ENCODE results near the gene MARCKS. TPM values are rescaled to one million over a fixed set of nuclear protein-coding genes. Genes with fewer than 3 reads are reported as not detected.
A peak's percentile ranks its signal among the peaks of the same experiment; 100 is the strongest.

The MARCKS gene
- total RNA-seq, 2 donors from 2014 or later, result 0.17 to 0.40 TPM

DNA sequence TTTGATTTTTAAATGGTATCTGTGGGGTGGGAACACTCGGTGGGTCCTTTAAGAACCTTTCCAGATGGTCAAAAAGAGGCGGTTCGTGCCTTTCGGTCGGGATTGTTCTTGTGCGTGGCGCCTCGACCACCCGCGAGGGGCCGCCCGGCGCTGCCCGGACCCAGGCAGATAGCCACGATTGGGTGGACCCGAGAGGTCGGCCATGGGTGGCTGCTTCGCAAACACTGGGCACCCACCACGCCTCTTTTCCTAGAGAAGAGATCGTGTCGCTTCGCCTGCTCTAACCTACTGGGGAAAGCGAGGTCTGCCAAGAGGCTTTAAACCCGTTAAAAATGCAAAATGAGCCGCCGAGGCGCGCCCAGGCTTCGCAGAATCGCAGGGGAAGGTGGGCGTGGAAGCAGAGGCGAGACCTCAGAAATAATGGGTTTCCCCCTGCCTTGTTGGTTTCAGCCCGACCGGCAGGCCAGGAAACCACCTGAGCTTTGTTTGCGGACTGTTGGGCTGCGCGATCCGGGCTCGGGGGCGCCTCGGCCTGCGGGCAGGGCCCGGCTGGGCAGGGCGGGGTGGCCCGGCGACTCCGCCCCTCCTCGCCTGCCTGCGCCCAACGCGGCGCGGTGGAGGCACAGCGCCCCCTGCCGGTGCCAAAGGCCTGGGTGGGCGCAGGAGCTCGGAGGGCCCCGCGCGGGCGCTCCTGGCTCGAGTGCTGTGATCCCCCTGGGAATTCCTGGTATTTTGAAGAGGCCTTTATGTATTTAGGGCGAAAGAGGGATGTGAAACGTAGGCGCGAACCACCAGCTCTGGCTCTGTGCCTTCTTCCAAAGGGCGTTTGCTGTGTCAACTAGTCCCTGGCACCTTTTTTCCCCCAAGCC, 1.6 kb downstream of the MARCKS start:
- Mint-ChIP-seq H3K27me3 (peaks cover 21% of the 10 kb centered on the region), H3K27ac (peak overlapping the region; percentile 26), H3K4me3 (no peak overlapping the region), H3K36me3 (ENCODE audit: low read depth) (peaks cover 9% of the 10 kb centered on the region), H3K4me1 (peaks cover 12% of the 10 kb centered on the region), H3K9me3 (no peaks in the 10 kb centered on the region)
- peak; percentile 98 for ATAC-seq (replicated peaks)

- Mint-ChIP-seq H3K9me3 (no peaks in the 10 kb centered on the region), H3K4me1 (peaks cover 12% of the 10 kb centered on the region), H3K27me3 (peaks cover 20% of the 10 kb centered on the region), H3K4me3 (no peak overlapping the region), H3K27ac (no peak overlapping the region), H3K36me3 (ENCODE audit: low read depth) (peaks cover 9% of the 10 kb centered on the region)
- ATAC-seq (replicated peaks), result no peak
Measured at GRCh38 chr6:113859349-113860180, 2.4 kb downstream of the MARCKS start.

GRCh38 chr6:113860181-113860955, 3.2 kb downstream of the MARCKS start:
- no peak for ATAC-seq (replicated peaks)
- Mint-ChIP-seq H3K36me3 (ENCODE audit: low read depth) (peaks cover 9% of the 10 kb centered on the region), H3K4me3 (peak overlapping the region; percentile 57)

GRCh38 chr6:113862112-113862511, 5.0 kb downstream of the MARCKS start:
- no peak for ATAC-seq (replicated peaks)
- Mint-ChIP-seq H3K4me1 (peaks cover 8% of the 10 kb centered on the region), H3K4me3 (no peak overlapping the region), H3K9me3 (no peaks in the 10 kb centered on the region), H3K36me3 (ENCODE audit: low read depth) (peaks cover 9% of the 10 kb centered on the region), H3K27ac (no peak overlapping the region), H3K27me3 (peaks cover 30% of the 10 kb centered on the region)

More at GRCh38 chr6:113860181-113860955, 3.2 kb downstream of the MARCKS start:
- Mint-ChIP-seq H3K4me1 (peaks cover 12% of the 10 kb centered on the region), H3K27ac (no peak overlapping the region), H3K9me3 (no peaks in the 10 kb centered on the region), H3K27me3 (peaks cover 21% of the 10 kb centered on the region)

DNA sequence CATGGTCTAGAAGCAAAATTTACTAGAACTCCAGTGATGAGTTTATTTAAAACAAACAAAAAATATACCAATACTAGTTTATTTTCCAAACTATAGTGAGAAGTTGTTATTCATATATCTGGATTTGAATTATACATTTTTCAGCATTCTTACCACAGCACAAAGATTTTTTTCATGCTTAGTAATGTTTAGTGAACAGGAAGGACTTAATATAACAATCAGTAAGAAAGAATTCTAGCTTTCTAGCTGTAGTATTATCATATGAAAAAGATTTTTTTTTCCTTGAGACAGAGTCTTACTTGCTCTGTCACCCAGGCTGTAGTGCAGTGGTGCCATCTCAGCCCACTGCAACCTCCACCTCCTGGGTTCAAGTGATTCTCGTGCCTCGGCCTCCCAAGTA, 13.8 kb downstream of the MARCKS start:
- ATAC-seq (replicated peaks), result no peak
- H3K4me3 Mint-ChIP-seq, result no peak overlapping the region
- no peak overlapping the region for H3K27ac Mint-ChIP-seq
- no peaks in the 10 kb centered on the region for H3K4me1 Mint-ChIP-seq
- H3K9me3 Mint-ChIP-seq, result no peaks in the 10 kb centered on the region
- no peaks in the 10 kb centered on the region for H3K36me3 Mint-ChIP-seq (ENCODE audit: low read depth)
- H3K27me3 Mint-ChIP-seq, result peaks cover 38% of the 10 kb centered on the region

DNA sequence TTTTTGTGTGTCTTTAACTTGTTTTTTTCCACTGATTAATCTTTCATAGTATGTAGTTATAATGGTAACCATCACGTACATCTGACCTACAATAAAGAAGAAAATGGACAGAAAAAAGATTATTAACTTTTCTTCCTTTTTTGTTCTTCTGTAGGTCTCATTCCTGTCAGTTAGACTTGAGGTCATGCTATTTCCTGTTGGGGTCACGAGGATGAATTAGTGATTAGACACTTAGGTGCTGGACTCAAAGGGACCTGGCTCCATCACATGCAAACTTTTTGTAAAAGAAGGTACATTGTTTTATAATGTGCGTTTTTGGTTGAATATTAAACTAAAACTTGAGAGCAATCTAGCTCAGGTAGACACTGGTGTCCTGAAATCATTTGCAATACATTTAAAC, 14.8 kb downstream of the MARCKS start:
- Mint-ChIP-seq H3K4me1 (no peaks in the 10 kb centered on the region), H3K36me3 (ENCODE audit: low read depth) (no peaks in the 10 kb centered on the region), H3K4me3 (no peak overlapping the region), H3K27ac (no peak overlapping the region), H3K27me3 (peaks cover 32% of the 10 kb centered on the region), H3K9me3 (no peaks in the 10 kb centered on the region)
- no peak for ATAC-seq (replicated peaks)

- Mint-ChIP-seq H3K36me3 (ENCODE audit: low read depth) (no peaks in the 10 kb centered on the region), H3K27me3 (peaks cover 30% of the 10 kb centered on the region), H3K4me3 (no peak overlapping the region), H3K27ac (no peak overlapping the region), H3K9me3 (no peaks in the 10 kb centered on the region), H3K4me1 (no peaks in the 10 kb centered on the region)
- ATAC-seq (replicated peaks), result no peak
Measured at GRCh38 chr6:113873043-113873667, 16.0 kb downstream of the MARCKS start.

- Mint-ChIP-seq H3K9me3 (no peaks in the 10 kb centered on the region), H3K4me1 (no peaks in the 10 kb centered on the region), H3K4me3 (no peak overlapping the region), H3K27me3 (peaks cover 22% of the 10 kb centered on the region), H3K36me3 (ENCODE audit: low read depth) (no peaks in the 10 kb centered on the region), H3K27ac (no peak overlapping the region)
- ATAC-seq (replicated peaks), result no peak
Measured at GRCh38 chr6:113875470-113875869, 18.3 kb downstream of the MARCKS start.

DNA sequence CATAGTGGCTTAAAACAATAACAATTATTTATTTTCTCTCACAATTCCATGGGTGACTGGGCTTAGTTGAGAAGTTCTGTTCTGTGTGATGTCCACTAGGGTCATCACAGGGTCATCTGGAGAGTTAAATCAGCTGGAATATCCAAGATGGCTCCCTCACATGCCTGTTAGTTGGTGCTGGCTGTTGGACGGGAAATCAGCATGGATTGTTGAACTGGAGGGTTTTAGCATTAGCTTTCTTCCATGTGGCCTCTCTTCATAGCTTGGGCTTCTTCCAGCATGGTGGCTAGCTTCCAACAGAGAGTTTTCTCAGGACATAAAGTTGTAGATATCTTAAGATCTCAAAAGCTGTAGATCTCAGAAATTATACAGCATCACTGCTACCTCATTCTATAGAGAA, 19.6 kb downstream of the MARCKS start:
- no peaks in the 10 kb centered on the region for H3K4me1 Mint-ChIP-seq
- H3K9me3 Mint-ChIP-seq, result no peaks in the 10 kb centered on the region
- H3K4me3 Mint-ChIP-seq, result no peak overlapping the region
- H3K36me3 Mint-ChIP-seq (ENCODE audit: low read depth), result no peaks in the 10 kb centered on the region
- H3K27me3 Mint-ChIP-seq, result peaks cover 24% of the 10 kb centered on the region
- no peak overlapping the region for H3K27ac Mint-ChIP-seq
- ATAC-seq (replicated peaks), result no peak

DNA sequence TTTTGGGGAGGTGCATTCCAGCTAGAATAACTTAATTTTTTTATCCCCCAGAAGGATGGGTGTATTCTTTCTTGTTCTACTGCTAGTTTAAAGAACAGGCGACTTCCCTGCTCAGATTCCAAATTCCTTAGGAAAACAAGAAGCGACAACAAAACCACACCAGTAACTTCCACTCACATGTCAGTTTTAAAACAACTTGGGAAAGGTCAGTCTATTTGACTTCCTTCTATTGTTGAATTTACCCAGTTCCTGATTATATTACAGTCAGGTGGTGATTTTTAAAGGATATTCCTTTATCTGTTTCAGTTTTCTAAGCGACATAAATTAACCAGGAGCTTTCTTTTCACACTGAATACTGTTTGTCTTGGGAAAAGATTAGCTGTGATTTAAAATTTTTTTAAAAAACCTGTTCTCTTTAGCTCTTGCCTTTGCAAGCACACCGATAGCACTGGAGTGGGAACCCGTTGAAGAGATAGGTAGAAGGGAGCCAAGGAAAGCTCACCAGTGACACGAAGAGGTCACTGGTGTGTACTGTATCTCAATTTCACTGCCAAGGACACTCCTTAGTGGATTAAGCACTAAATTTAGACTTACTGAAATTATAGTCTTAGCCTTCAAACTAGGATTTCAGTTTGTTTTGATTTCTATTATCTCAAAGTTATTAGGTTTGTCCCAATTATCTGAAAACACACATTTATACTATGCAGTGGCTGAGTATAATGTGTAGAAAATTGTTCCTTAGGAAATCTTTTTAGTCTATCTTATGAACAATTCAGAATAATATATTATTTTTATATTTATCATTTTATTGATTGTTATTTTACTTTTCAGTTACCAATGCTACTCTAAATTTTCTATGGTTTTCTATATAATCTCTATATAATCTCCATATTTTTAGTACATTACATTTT, 22.3 kb downstream of the MARCKS start:
- Mint-ChIP-seq H3K9me3 (no peaks in the 10 kb centered on the region), H3K36me3 (ENCODE audit: low read depth) (no peaks in the 10 kb centered on the region), H3K27ac (no peak overlapping the region), H3K27me3 (peaks cover 26% of the 10 kb centered on the region), H3K4me3 (no peak overlapping the region), H3K4me1 (no peaks in the 10 kb centered on the region)
- ATAC-seq (replicated peaks), result peak; percentile 47

DNA sequence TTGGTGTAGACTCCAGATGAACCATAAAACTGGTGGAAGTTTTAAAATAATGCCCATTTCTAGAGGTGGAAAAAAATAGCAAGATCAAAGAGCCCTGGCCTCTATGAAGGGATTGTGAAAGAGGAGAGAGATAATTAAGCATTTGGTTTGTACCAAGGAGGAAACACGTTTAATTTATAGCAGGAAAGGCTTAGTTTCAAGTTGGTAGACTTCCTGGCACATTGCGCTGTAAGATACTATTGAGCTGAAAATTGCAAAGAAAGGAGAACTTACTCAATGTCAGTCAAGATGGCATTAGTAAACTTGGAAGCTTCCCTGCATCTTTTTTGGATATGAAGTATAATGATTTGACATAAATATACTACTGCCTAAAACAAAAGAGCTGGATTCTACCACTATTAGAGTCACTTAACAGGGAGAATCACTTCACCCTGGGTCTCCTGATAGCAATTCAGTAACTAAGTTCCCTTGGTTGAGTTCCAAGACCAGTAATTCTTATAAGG, 24.4 kb downstream of the MARCKS start:
- H3K4me1 Mint-ChIP-seq, result no peaks in the 10 kb centered on the region
- ATAC-seq (replicated peaks), result no peak

GRCh38 chr6:113882336-113883022, 25.3 kb downstream of the MARCKS start:
- ATAC-seq (replicated peaks), result no peak

More for the DNA sequence above, 24.4 kb downstream of the MARCKS start:
- Mint-ChIP-seq H3K36me3 (ENCODE audit: low read depth) (no peaks in the 10 kb centered on the region), H3K4me3 (no peak overlapping the region), H3K27me3 (peaks cover 26% of the 10 kb centered on the region), H3K9me3 (no peaks in the 10 kb centered on the region), H3K27ac (no peak overlapping the region)

More at GRCh38 chr6:113882336-113883022, 25.3 kb downstream of the MARCKS start:
- no peaks in the 10 kb centered on the region for H3K4me1 Mint-ChIP-seq
- H3K27me3 Mint-ChIP-seq, result peaks cover 26% of the 10 kb centered on the region
- no peaks in the 10 kb centered on the region for H3K9me3 Mint-ChIP-seq
- no peak overlapping the region for H3K4me3 Mint-ChIP-seq
- no peaks in the 10 kb centered on the region for H3K36me3 Mint-ChIP-seq (ENCODE audit: low read depth)
- no peak overlapping the region for H3K27ac Mint-ChIP-seq
